Endodermal cell (in vitro differentiated cells): ENCODE measurements around the gene PLPPR1. TPM values are rescaled to one million over a fixed set of nuclear protein-coding genes. Genes with fewer than 3 reads are reported as not detected.

ENCODE experiments used
- DNase-seq: peaks from one replicate; pipeline ENCODE4 v3.0.0-alpha.2; 2017
- H3K27ac ChIP-seq: 2 replicates; pipeline ENCODE4 v1.5.1; 2013; ENCODE audit warnings: mild to moderate bottlenecking, low read depth, low read length, moderate library complexity
- H3K27me3 ChIP-seq: 2 replicates; pipeline ENCODE4 v1.6.1; 2013; ENCODE audit warnings: mild to moderate bottlenecking, low read length, moderate library complexity; ENCODE audit not compliant: insufficient read depth, control insufficient read depth, poor library complexity, severe bottlenecking
- H3K36me3 ChIP-seq: 2 replicates; pipeline ENCODE4 v1.7.0; 2013; ENCODE audit warnings: mild to moderate bottlenecking, low read length, moderate library complexity; ENCODE audit not compliant: control insufficient read depth, insufficient read depth
- H3K4me1 ChIP-seq: one replicate; pipeline ENCODE4 v1.7.0; 2013; ENCODE audit warnings: low read length; ENCODE audit not compliant: control insufficient read depth, insufficient read depth
- H3K4me3 ChIP-seq: 2 replicates; pipeline ENCODE4 v1.5.1; 2013; ENCODE audit warnings: mild to moderate bottlenecking, low read length, moderate library complexity
- H3K9ac ChIP-seq: 2 replicates; pipeline ENCODE4 v1.6.1; 2013; ENCODE audit warnings: mild to moderate bottlenecking, low read length, moderate library complexity; ENCODE audit not compliant: poor library complexity, severe bottlenecking; ENCODE audit errors: extremely low read depth
- H3K9me3 ChIP-seq: 2 replicates; pipeline ENCODE4 v1.6.1; 2013; ENCODE audit warnings: mild to moderate bottlenecking, low read length, moderate library complexity; ENCODE audit not compliant: control insufficient read depth
- H3K27ac Mint-ChIP-seq: 2 replicates; pipeline ENCODE4 v1.8.0; 2020; ENCODE audit warnings: mixed read lengths
- H3K27me3 Mint-ChIP-seq: 2 replicates; pipeline ENCODE4 v1.8.0; 2021; ENCODE audit warnings: mild to moderate bottlenecking, mixed read lengths; ENCODE audit not compliant: insufficient read depth
- H3K36me3 Mint-ChIP-seq: 2 replicates; pipeline ENCODE4 v1.8.0; 2020; ENCODE audit warnings: low read depth, mixed read lengths
- H3K4me1 Mint-ChIP-seq: 2 replicates; pipeline ENCODE4 v1.8.0; 2020; ENCODE audit warnings: mixed read lengths
- H3K4me3 Mint-ChIP-seq: 2 replicates; pipeline ENCODE4 v1.8.0; 2020; ENCODE audit warnings: mild to moderate bottlenecking, moderate library complexity, mixed read lengths
- H3K9me3 Mint-ChIP-seq: 2 replicates; pipeline ENCODE4 v1.8.0; 2020; ENCODE audit warnings: mild to moderate bottlenecking, mixed read lengths
- CTCF ChIP-seq: fragments of 200-600 bp; sonication (generic); conservative IDR thresholded peaks from 2 replicates; pipeline ENCODE4 v1.5.0; 2021; ENCODE audit warnings: antibody characterized with exemption, mild to moderate bottlenecking
- WGBS, 2 experiments: methylation state at CpG; one replicate each; pipeline versions ENCODE4 v1.1.5 to v1.1.7; 2013; ENCODE audit warnings: missing lambda C conversion rate in 2 of 2, mixed read lengths in 1 of 2; ENCODE audit not compliant: insufficient coverage in 1 of 2, insufficient read length in 1 of 2; 5-methylcytosine and 5-hydroxymethylcytosine counted together
- total RNA-seq, 2 donors: library from RNA; stranded (reverse); fragmentation: NEBNext Ultra II Directional in 1 of 2; extraction: Animal tissue kit (Norgen Biotek cat#: 25700) in 1 of 2; gene quantifications; 2 replicates in 1 of 2; 3 replicates in 1 of 2; pipeline ENCODE4 v1.2.1, GENCODE V29; 2021

PLPPR1 gene
- total RNA-seq, 2 donors from 2014 or later, result 1.5 to 4.6 TPM

GRCh38 chr9:101050650-101051049 is 22.1 kb downstream of the PLPPR1 start:
- H3K36me3 ChIP-seq, result no peaks in the 10 kb centered on the region
- no peaks in the 10 kb centered on the region for H3K4me1 ChIP-seq
- Mint-ChIP-seq H3K36me3 (peaks cover 3% of the 10 kb centered on the region), H3K27me3 (peaks cover 33% of the 10 kb centered on the region), H3K27ac (no peak overlapping the region), H3K4me3 (no peak overlapping the region), H3K4me1 (peaks cover 2% of the 10 kb centered on the region), H3K9me3 (peaks cover 9% of the 10 kb centered on the region)
- H3K9me3 ChIP-seq, result no peaks in the 10 kb centered on the region
- TF ChIP-seq CTCF, result no peak
- WGBS, 2 experiments, result 85 to 91% methylated on average over 3 of the region's 3 CpGs
- DNase-seq, result no peak
- no peaks in the 10 kb centered on the region for H3K27me3 ChIP-seq
- H3K9ac ChIP-seq, result no peak overlapping the region
- no peak overlapping the region for H3K27ac ChIP-seq
- H3K4me3 ChIP-seq, result no peak overlapping the region

DNA sequence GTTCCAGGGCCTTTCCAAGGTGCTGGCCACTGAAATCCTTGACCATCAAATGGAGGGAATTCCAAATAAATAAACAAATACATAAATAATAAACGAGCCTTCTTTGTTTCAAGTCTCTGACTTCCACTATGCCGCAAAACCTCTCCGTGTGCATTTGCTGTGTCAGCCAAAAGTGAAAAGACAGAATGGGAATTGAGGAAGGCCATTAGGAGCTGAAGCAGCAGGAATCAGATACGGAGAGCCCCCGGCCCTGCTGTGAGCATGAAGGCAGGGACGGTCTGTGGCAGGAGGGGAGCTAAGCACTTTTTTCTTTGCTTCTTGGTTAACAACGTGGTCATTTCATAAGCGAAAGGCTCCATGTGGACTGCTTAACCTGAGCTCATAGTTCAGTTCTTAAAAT is 26.1 kb downstream of the PLPPR1 start:
- H3K9me3 Mint-ChIP-seq, result no peaks in the 10 kb centered on the region
- no peaks in the 10 kb centered on the region for H3K4me1 ChIP-seq
- no peak overlapping the region for H3K4me3 Mint-ChIP-seq
- WGBS, 2 experiments, result 44 to 54% methylated on average over 6 to 8 of the region's 8 CpGs
- no peak overlapping the region for H3K27ac Mint-ChIP-seq
- H3K9ac ChIP-seq, result no peak overlapping the region
- TF ChIP-seq CTCF, result no peak
- peaks cover 2% of the 10 kb centered on the region for H3K4me1 Mint-ChIP-seq
- no peaks in the 10 kb centered on the region for H3K27me3 ChIP-seq
- peak overlapping the region; percentile 11 for H3K27ac ChIP-seq
- H3K27me3 Mint-ChIP-seq, result peaks cover 10% of the 10 kb centered on the region
- DNase-seq, result peak; percentile 51
- H3K4me3 ChIP-seq, result no peak overlapping the region
- H3K36me3 Mint-ChIP-seq, result no peaks in the 10 kb centered on the region
- no peaks in the 10 kb centered on the region for H3K36me3 ChIP-seq
- H3K9me3 ChIP-seq, result no peaks in the 10 kb centered on the region

GRCh38 chr9:101055516-101055915 is 27.0 kb downstream of the PLPPR1 start:
- no peaks in the 10 kb centered on the region for H3K9me3 ChIP-seq
- no peaks in the 10 kb centered on the region for H3K36me3 ChIP-seq
- Mint-ChIP-seq H3K36me3 (no peaks in the 10 kb centered on the region), H3K4me1 (peaks cover 2% of the 10 kb centered on the region), H3K27ac (no peak overlapping the region), H3K27me3 (peaks cover 10% of the 10 kb centered on the region), H3K4me3 (no peak overlapping the region), H3K9me3 (no peaks in the 10 kb centered on the region)
- no peak for DNase-seq
- no peaks in the 10 kb centered on the region for H3K4me1 ChIP-seq
- no peak overlapping the region for H3K4me3 ChIP-seq
- 91 to 100% methylated on average over 2 to 3 of the region's 3 CpGs for WGBS, 2 experiments
- H3K27ac ChIP-seq, result no peak overlapping the region
- no peak overlapping the region for H3K9ac ChIP-seq
- no peak for TF ChIP-seq CTCF
- H3K27me3 ChIP-seq, result no peaks in the 10 kb centered on the region
